Lung (tissue), 12 donors: ENCODE measurements around the gene NLRP9. TPM values are rescaled to one million over a fixed set of nuclear protein-coding genes. Genes with fewer than 3 reads are reported as not detected.

ENCODE experiments used
- ATAC-seq: fragments of 200-7000 bp; cut with Tn5 transposase; one replicate; pipeline ENCODE4 v1.9.1; 2020; ENCODE audit warnings: moderate number of reproducible peaks; ENCODE audit not compliant: insufficient read depth, low FRiP score
- DNase-seq, 3 donors: peaks; one replicate each; pipeline ENCODE4 v3.0.0-alpha.2; 2013 to 2017
- H3K27ac ChIP-seq, 2 donors: one replicate each; pipeline ENCODE4 v1.5.1; 2013; ENCODE audit warnings: mild to moderate bottlenecking in 2 of 2, moderate library complexity in 2 of 2, control low read depth in 1 of 2, inconsistent platforms in 1 of 2, low read depth in 1 of 2, low read length in 1 of 2
- H3K27me3 ChIP-seq, 3 donors: one replicate each; pipeline ENCODE4 v1.5.1; 2013; ENCODE audit warnings: low read length in 2 of 3; ENCODE audit not compliant: control insufficient read depth in 3 of 3, insufficient read depth in 3 of 3
- H3K36me3 ChIP-seq, 4 donors: one replicate each; pipeline ENCODE4 v1.5.1; 2013; ENCODE audit warnings: low read length in 4 of 4, mild to moderate bottlenecking in 1 of 4, moderate library complexity in 1 of 4; ENCODE audit not compliant: control insufficient read depth in 4 of 4, insufficient read depth in 4 of 4
- H3K4me1 ChIP-seq, 5 donors: one replicate each; pipeline ENCODE4 v1.5.1; 2013; ENCODE audit warnings: low read length in 5 of 5, mild to moderate bottlenecking in 2 of 5, moderate library complexity in 1 of 5; ENCODE audit not compliant: control insufficient read depth in 5 of 5, insufficient read depth in 5 of 5
- H3K4me3 ChIP-seq: one replicate; pipeline ENCODE4 v1.5.1; 2013; ENCODE audit warnings: mild to moderate bottlenecking, control low read depth, moderate library complexity
- H3K9ac ChIP-seq, 2 donors: one replicate each; pipeline ENCODE4 v1.5.1; 2013; ENCODE audit warnings: low read length in 2 of 2, control low read depth in 1 of 2; ENCODE audit not compliant: insufficient read depth in 1 of 2
- H3K9me3 ChIP-seq, 4 donors: one replicate each; pipeline ENCODE4 v1.5.1; 2013; ENCODE audit warnings: low read length in 3 of 4, mild to moderate bottlenecking in 1 of 4, moderate library complexity in 1 of 4; ENCODE audit not compliant: control insufficient read depth in 4 of 4, insufficient read depth in 3 of 4
- CTCF ChIP-seq: IDR thresholded peaks from 2 replicates; pipeline ENCODE4 v1.5.1; 2012; ENCODE audit warnings: mild to moderate bottlenecking; ENCODE audit errors: control extremely low read depth, extremely low read depth
- whole genome bisulfite sequencing, 2 donors: extraction: QIAGEN DNeasy Blood & Tissue Kit; methylation state at CpG; one replicate each; pipeline ENCODE4 v1.1.7; 2013; 5-methylcytosine and 5-hydroxymethylcytosine counted together
- polyA plus RNA-seq, 2 donors: library from polyadenylated mRNA; stranded (reverse); fragments of 200-250 nt; gene quantifications; one replicate each; pipeline ENCODE4 v1.2.1, GENCODE V29; 2013
- total RNA-seq, 2 donors: library from RNA; depleted of rRNA in 1 of 2; stranded (reverse); fragments of >200 nt in 1 of 2; gene quantifications; one replicate each; pipeline ENCODE4 v1.2.1, GENCODE V29; 2014 to 2021
- donor health status: control.
- donor health status: control.
- donor health status: Bipolar disorder and iron deficiency.
- donor health status: healthy.
- donor health status: DM: yes; HTN: yes; CAD: no.

The NLRP9 gene
- total and polyA plus RNA-seq, 4 donors = not detected

- ATAC-seq (no peak), DNase-seq (no peak)
- Histone ChIP-seq H3K4me3 (no peak overlapping the region), H3K36me3 (peaks cover 11 to 59% (median 37%) of the 10 kb centered on the region in 4 donors), H3K4me1 (peaks cover 0 to 2% (median 0%) of the 10 kb centered on the region in 5 donors), H3K27ac (no peak overlapping the region), H3K27me3 (no peaks in the 10 kb centered on the region), H3K9me3 (no peaks in the 10 kb centered on the region), H3K9ac (no peak overlapping the region)
- TF ChIP-seq CTCF = no peak
- 81 to 84% methylated on average over 23 of the region's 23 CpGs for WGBS, 2 donors
Measured at GRCh38 chr19:55670280-55671053, 67.7 kb downstream of the NLRP9 start.

- Histone ChIP-seq H3K9me3 (no peaks in the 10 kb centered on the region), H3K27me3 (no peaks in the 10 kb centered on the region), H3K4me3 (no peak overlapping the region), H3K9ac (no peak overlapping the region), H3K4me1 (peaks cover 0 to 2% (median 0%) of the 10 kb centered on the region in 5 donors), H3K36me3 (peaks cover 11 to 63% (median 39%) of the 10 kb centered on the region in 4 donors), H3K27ac (no peak overlapping the region)
- TF ChIP-seq CTCF = no peak
- no peak for DNase-seq
- 89% methylated on average over 43 of the region's 43 CpGs for WGBS, 2 donors
- no peak for ATAC-seq
Measured at GRCh38 chr19:55669418-55670279, 68.6 kb downstream of the NLRP9 start.

- no peak overlapping the region for H3K27ac ChIP-seq
- no peak overlapping the region for H3K9ac ChIP-seq
- H3K27me3 ChIP-seq = no peaks in the 10 kb centered on the region
- peaks cover 0 to 2% (median 0%) of the 10 kb centered on the region in 5 donors for H3K4me1 ChIP-seq
- peaks cover 18 to 71% (median 45%) of the 10 kb centered on the region in 4 donors for H3K36me3 ChIP-seq
- no peak for TF ChIP-seq CTCF
- no peak overlapping the region for H3K4me3 ChIP-seq
- 91 to 94% methylated on average over 30 of the region's 30 CpGs for WGBS, 2 donors
- DNase-seq = no peak
- no peaks in the 10 kb centered on the region for H3K9me3 ChIP-seq
- no peak for ATAC-seq
Measured at GRCh38 chr19:55668603-55669348, 69.4 kb downstream of the NLRP9 start.
